ENCODE data around the gene PCNA.

The PCNA gene

GRCh38 chr20:5145365-5146098 is 25.8 kb upstream of the PCNA start:
- no peak overlapping the region for H3K4me3 ChIP-seq (ENCODE audit: low read depth, low read length)
- H3K36me3 ChIP-seq: no peaks in the 10 kb centered on the region
- H3K9me3 ChIP-seq: no peaks in the 10 kb centered on the region
- no peaks in the 10 kb centered on the region for H3K27me3 ChIP-seq
- TF ChIP-seq, protein P1, sequence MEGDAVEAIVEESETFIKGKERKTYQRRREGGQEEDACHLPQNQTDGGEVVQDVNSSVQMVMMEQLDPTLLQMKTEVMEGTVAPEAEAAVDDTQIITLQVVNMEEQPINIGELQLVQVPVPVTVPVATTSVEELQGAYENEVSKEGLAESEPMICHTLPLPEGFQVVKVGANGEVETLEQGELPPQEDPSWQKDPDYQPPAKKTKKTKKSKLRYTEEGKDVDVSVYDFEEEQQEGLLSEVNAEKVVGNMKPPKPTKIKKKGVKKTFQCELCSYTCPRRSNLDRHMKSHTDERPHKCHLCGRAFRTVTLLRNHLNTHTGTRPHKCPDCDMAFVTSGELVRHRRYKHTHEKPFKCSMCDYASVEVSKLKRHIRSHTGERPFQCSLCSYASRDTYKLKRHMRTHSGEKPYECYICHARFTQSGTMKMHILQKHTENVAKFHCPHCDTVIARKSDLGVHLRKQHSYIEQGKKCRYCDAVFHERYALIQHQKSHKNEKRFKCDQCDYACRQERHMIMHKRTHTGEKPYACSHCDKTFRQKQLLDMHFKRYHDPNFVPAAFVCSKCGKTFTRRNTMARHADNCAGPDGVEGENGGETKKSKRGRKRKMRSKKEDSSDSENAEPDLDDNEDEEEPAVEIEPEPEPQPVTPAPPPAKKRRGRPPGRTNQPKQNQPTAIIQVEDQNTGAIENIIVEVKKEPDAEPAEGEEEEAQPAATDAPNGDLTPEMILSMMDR (IDR thresholded peaks at IDR 0.05; ENCODE audit: low read depth, low read length): no peak
- H3K4me1 ChIP-seq: no peaks in the 10 kb centered on the region
- no peak for DNase-seq

GRCh38 chr20:5143851-5144250 is 24.1 kb upstream of the PCNA start:
- Histone ChIP-seq H3K36me3 (0 out of 2 replicates have a peak, but pooled peaks cover 3% of the 10 kb centered on the region), H3K4me3 (ENCODE audit: low read depth, low read length) (no peak overlapping the region), H3K27me3 (no peaks in the 10 kb centered on the region; the same call in 1 of the 2 replicates), H3K9me3 (no peaks in the 10 kb centered on the region), H3K4me1 (no peaks in the 10 kb centered on the region)
- TF ChIP-seq, protein P1 (IDR thresholded peaks at IDR 0.05; ENCODE audit: low read depth, low read length): no peak
- no peak for DNase-seq

GRCh38 chr20:5141615-5142014 is 21.9 kb upstream of the PCNA start:
- no peaks in the 10 kb centered on the region for H3K4me1 ChIP-seq
- TF ChIP-seq, protein P1 (IDR thresholded peaks at IDR 0.05; ENCODE audit: low read depth, low read length): no peak
- no peaks in the 10 kb centered on the region for H3K9me3 ChIP-seq
- 0 out of 2 replicates have a peak, but pooled peaks cover 3% of the 10 kb centered on the region for H3K36me3 ChIP-seq
- no peak overlapping the region for H3K4me3 ChIP-seq (ENCODE audit: low read depth, low read length)
- no peak for DNase-seq
- H3K27me3 ChIP-seq: no peaks in the 10 kb centered on the region; the same call in 1 of the 2 replicates

GRCh38 chr20:5140195-5140594 is 20.4 kb upstream of the PCNA start:
- Histone ChIP-seq H3K9me3 (no peaks in the 10 kb centered on the region), H3K27me3 (no peaks in the 10 kb centered on the region; the same call in 1 of the 2 replicates), H3K4me3 (ENCODE audit: low read depth, low read length) (no peak overlapping the region), H3K4me1 (no peaks in the 10 kb centered on the region), H3K36me3 (0 out of 2 replicates have a peak, but pooled peaks cover 3% of the 10 kb centered on the region)
- TF ChIP-seq, protein P1 (IDR thresholded peaks at IDR 0.05; ENCODE audit: low read depth, low read length): no peak
- DNase-seq: no peak

DNA sequence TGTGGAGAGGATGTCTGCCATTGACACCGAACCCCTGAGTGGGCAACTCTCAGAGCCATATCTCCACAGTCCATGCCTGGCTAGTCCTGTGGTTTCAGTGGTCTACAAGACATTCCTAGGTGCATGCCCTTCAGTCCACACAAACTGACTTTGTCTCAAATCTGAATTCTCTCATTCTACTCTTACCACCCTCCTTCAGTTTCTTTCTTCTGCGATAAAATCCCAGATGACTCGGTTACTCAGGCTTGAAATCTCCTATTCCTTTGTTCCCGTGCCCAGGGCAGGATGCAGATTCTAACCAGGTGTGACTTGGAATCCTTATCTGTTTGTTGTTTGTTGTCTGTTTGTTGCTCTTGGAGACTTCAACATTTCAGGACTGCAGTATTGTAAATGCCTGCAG is 16.3 kb upstream of the PCNA start:
- Histone ChIP-seq H3K4me3 (ENCODE audit: low read depth, low read length) (no peak overlapping the region), H3K4me1 (no peaks in the 10 kb centered on the region), H3K9me3 (no peaks in the 10 kb centered on the region; the same call in 1 of the 2 replicates), H3K27me3 (no peaks in the 10 kb centered on the region; the same call in 1 of the 2 replicates), H3K36me3 (0 out of 2 replicates have a peak, but pooled peaks cover 3% of the 10 kb centered on the region)
- TF ChIP-seq, protein P1 (IDR thresholded peaks at IDR 0.05; ENCODE audit: low read depth, low read length): no peak
- DNase-seq: no peak

Data from BE2C (cell line).